GM10248 (cell line): ENCODE data around the gene TRIML1.
"Not testable (repeated sequence)": the region's sequence is repeated elsewhere in the genome, so short reads cannot be mapped to it uniquely, and the experiment has no call there.

Experiments used
- CTCF ChIA-PET: fragments of 300-600 bp; sonication (Branson Sonifier 250); formaldehyde crosslinking; extraction: SDS; loops from one replicate; lab custom pipeline; 2021; ENCODE audit warnings: antibody characterized with exemption; lab: Yijun Ruan, JAX
- POLR2A ChIA-PET: fragments of 350-650 bp; sonication (Branson Sonifier 250); formaldehyde crosslinking; extraction: SDS; loops from one replicate; lab custom pipeline; 2020; ENCODE audit warnings: antibody characterized with exemption; lab: Yijun Ruan, JAX
- DNase-seq: peaks from one replicate; pipeline ENCODE4 v3.0.0; 2012; ENCODE audit errors: extremely low spot score
- CTCF ChIP-seq: IDR thresholded peaks from 2 replicates; pipeline ENCODE4 v1.5.1; 2012; ENCODE audit warnings: mild to moderate bottlenecking, low read depth; ENCODE audit errors: extremely low read depth, missing control alignments, control extremely low read depth

The TRIML1 gene

GRCh38 chr4:188146618-188147017 lies 7.4 kb downstream of the TRIML1 start:
- ChIA-PET POLR2A (no interaction called here), CTCF (no interaction called here)
- no peak for DNase-seq
- no peak for TF ChIP-seq CTCF

DNA sequence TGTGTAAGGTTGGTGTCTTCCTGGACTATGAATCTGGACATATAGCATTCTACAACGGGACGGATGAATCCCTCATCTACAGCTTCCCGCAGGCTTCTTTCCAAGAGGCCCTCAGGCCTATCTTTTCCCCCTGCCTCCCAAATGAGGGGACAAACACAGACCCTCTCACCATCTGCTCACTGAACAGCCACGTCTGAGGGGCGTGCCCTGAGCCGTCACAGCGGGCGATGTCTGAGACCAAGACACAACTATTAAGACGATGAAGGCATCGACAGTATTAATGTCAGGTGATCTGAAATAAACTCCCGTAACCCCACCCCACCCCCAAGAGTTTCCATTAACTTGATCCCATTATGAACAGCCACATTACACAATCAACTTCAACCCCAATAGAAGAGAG lies 7.9 kb downstream of the TRIML1 start:
- DNase-seq: no peak
- POLR2A ChIA-PET: no interaction called here
- CTCF ChIA-PET: no interaction called here
- TF ChIP-seq CTCF: no peak

DNA sequence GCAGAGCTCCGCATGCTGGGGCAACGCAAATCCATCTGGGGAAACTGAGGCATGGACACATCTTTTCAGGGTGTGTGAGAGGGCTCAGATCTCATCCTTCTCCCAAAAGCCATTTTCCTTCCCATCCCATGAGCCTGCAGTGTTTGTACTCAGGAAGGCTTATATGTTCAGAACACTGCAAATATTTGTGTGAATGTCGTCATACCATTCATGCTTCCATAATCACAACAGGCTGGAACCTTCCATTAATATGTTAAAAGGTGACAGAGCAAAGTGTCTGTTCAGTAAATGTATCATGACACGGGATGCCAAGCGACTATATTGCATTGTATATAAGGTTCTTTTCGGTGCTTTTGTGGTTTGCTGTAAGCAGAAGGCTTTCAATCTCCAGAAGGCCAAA lies 8.5 kb downstream of the TRIML1 start:
- no peak for DNase-seq
- CTCF ChIA-PET: no interaction called here
- POLR2A ChIA-PET: no interaction called here
- TF ChIP-seq CTCF: no peak

GRCh38 chr4:188154668-188155405 lies 15.6 kb downstream of the TRIML1 start:
- ChIA-PET POLR2A (no interaction called here), CTCF (no interaction called here)

DNA sequence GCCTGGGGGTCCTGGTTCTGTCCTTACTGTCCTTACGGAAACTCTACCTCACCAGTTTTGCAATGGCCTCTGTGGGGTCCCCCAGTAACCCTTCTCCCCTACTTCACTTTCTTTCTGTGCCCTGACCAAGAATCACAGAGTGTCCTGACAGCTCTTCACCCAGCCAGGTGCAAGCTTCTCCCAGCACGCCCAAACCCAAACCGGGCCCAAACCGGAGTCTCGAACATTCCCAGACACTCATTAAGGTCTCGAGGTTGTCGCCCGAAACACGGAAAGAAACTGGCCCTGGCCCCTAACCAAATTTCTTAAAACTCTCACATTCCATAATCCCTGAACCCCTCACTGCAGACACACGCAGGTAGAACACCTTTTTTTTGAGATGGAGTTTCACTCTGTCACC lies 19.1 kb downstream of the TRIML1 start:
- ChIA-PET CTCF (no interaction called here), POLR2A (no interaction called here)
- no peak for DNase-seq
- TF ChIP-seq CTCF: no peak

More at GRCh38 chr4:188154668-188155405, 15.6 kb downstream of the TRIML1 start:
- no peak for TF ChIP-seq CTCF
- no peak for DNase-seq

GRCh38 chr4:188159513-188160226 lies 20.4 kb downstream of the TRIML1 start:
- CTCF ChIA-PET, POLR2A ChIA-PET, DNase-seq: not testable (repeated sequence)

GRCh38 chr4:188160406-188160805 lies 21.2 kb downstream of the TRIML1 start:
- CTCF ChIA-PET: no interaction called here
- no peak for DNase-seq
- POLR2A ChIA-PET: no interaction called here
- TF ChIP-seq CTCF: no peak
